Measurements from ENCODE around the gene CACNA1H.

DNA sequence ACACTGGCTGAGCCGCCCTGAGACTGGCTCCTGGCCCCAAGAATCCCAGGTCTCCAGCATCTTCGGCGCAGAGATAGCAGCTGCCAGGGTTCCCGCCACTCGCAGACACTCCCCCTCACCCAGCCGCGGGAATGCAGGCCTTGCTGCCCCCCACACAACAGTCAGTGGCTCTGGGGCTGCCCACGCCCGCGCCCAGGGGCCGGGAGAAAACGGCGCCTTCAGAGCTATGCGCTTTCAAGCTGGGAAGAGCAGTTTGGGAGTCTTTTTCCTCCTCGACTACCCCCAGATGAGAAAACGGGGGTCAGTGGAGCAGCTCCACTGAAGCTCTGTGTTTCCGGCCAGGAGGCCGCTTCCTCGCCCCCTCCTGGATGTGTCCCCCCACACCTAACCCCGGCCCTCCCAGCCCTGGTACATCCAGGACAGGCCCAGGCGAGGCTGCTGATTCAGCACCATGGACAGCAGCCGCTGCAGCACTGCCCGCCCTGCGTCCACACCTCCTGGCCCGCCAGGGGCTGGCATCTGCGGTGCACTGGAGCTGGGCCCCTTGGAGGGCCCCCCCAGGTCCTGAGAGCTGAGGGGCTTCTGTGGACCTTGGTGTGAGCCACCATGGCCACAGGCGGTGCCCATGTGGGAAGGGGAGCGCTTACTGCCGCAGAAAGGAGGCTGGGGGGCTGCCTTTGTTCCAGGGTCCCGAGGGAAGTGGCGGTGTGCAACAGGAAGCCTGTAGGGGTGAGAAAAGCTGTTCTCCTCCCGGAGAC lies 35.7 kb downstream of the CACNA1H start:
- TF ChIP-seq, protein P1, sequence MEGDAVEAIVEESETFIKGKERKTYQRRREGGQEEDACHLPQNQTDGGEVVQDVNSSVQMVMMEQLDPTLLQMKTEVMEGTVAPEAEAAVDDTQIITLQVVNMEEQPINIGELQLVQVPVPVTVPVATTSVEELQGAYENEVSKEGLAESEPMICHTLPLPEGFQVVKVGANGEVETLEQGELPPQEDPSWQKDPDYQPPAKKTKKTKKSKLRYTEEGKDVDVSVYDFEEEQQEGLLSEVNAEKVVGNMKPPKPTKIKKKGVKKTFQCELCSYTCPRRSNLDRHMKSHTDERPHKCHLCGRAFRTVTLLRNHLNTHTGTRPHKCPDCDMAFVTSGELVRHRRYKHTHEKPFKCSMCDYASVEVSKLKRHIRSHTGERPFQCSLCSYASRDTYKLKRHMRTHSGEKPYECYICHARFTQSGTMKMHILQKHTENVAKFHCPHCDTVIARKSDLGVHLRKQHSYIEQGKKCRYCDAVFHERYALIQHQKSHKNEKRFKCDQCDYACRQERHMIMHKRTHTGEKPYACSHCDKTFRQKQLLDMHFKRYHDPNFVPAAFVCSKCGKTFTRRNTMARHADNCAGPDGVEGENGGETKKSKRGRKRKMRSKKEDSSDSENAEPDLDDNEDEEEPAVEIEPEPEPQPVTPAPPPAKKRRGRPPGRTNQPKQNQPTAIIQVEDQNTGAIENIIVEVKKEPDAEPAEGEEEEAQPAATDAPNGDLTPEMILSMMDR (IDR thresholded peaks at IDR 0.05): no peak
- TF ChIP-seq POLR2A (IDR thresholded peaks at IDR 0.05): no peak

Measured in uterus (tissue), 2 donors.